NCI-H1105 (cell line): ENCODE data around the gene B3GNT3.

Source experiments
- DNase-seq: peaks from one replicate; lab custom pipeline; 2025; lab: John Stamatoyannopoulos, UW

The B3GNT3 gene

GRCh38 chr19:17832443-17833208 is 37.7 kb downstream of the B3GNT3 start:
- DNase-seq = no peak

GRCh38 chr19:17834350-17835181 is 39.6 kb downstream of the B3GNT3 start:
- DNase-seq = no peak

- DNase-seq = no peak
These were observed 40.5 kb downstream of the B3GNT3 start for GRCh38 chr19:17835182-17836006.

GRCh38 chr19:17836530-17836929 is 41.6 kb downstream of the B3GNT3 start:
- DNase-seq = no peak

- no peak for DNase-seq
These were observed 43.0 kb downstream of the B3GNT3 start for GRCh38 chr19:17837972-17838371.

- DNase-seq = no peak
These were observed 45.1 kb downstream of the B3GNT3 start for GRCh38 chr19:17840019-17840418.

- DNase-seq = no peak
These were observed 46.5 kb downstream of the B3GNT3 start for GRCh38 chr19:17841371-17841809.

- peak; percentile 96 for DNase-seq
These were observed 47.1 kb downstream of the B3GNT3 start for GRCh38 chr19:17841810-17842662.

- no peak for DNase-seq
These were observed 47.8 kb downstream of the B3GNT3 start for GRCh38 chr19:17842663-17843291.

- no peak for DNase-seq
These were observed 48.4 kb downstream of the B3GNT3 start for GRCh38 chr19:17843292-17843827.

GRCh38 chr19:17843908-17844490 is 49.1 kb downstream of the B3GNT3 start:
- DNase-seq = no peak

- no peak for DNase-seq
These were observed 51.2 kb downstream of the B3GNT3 start for GRCh38 chr19:17846146-17846545.

- no peak for DNase-seq
These were observed 52.8 kb downstream of the B3GNT3 start, which contains the start of gene JAK3 for GRCh38 chr19:17847538-17848366. TSS of gene JAK3 (minus strand) at chr19:17847982. CDS start at chr19:17844417, 3,565 bp downstream.

- DNase-seq = no peak
These were observed 53.8 kb downstream of the B3GNT3 start for GRCh38 chr19:17848595-17849292.

GRCh38 chr19:17854061-17854460 is 59.1 kb downstream of the B3GNT3 start:
- DNase-seq = no peak

- peak; percentile 66 for DNase-seq
These were observed 60.6 kb downstream of the B3GNT3 start for GRCh38 chr19:17855280-17856152.

GRCh38 chr19:17859533-17860330 is 64.8 kb downstream of the B3GNT3 start, which contains the start of gene RPL18A:
TSS of gene RPL18A (plus strand) at chr19:17859910. CDS start at chr19:17859957, 47 bp downstream.
- peak; percentile 99 for DNase-seq
